GM23338 (cell line): ENCODE results near the gene PAGE1. TPM values are rescaled to one million over a fixed set of nuclear protein-coding genes. Genes with fewer than 3 reads are reported as not detected.

ENCODE experiments used
- ATAC-seq: fragments of 200-7000 bp; cut with Tn5 transposase; 3 replicates; pipeline ENCODE4 v1.9.1; 2020
- DNase-seq: peaks from one replicate; pipeline ENCODE4 v3.0.0-alpha.2; 2015; ENCODE audit warnings: low spot score
- H2AFZ ChIP-seq: fragments of 200-600 bp; sonication (generic); 2 replicates; pipeline ENCODE4 v1.8.0; 2016; ENCODE audit warnings: antibody characterized with exemption, mild to moderate bottlenecking, moderate library complexity
- H3F3A ChIP-seq: fragments of 200-600 bp; sonication (generic); replicated peaks from 2 replicates; pipeline ENCODE4 v1.8.0; 2017; ENCODE audit warnings: antibody characterized with exemption, mixed run types, low read depth
- H3K27ac ChIP-seq: fragments of 200-600 bp; sonication (generic); 2 replicates; pipeline ENCODE4 v1.6.1; 2016; ENCODE audit warnings: low read depth
- H3K27me3 ChIP-seq: fragments of 200-600 bp; sonication (generic); 2 replicates; pipeline ENCODE4 v1.8.0; 2016; ENCODE audit warnings: mild to moderate bottlenecking, mixed run types, moderate library complexity; ENCODE audit not compliant: insufficient read depth
- H3K36me3 ChIP-seq: fragments of 200-600 bp; sonication (generic); 2 replicates; pipeline ENCODE4 v1.8.0; 2016; ENCODE audit warnings: mild to moderate bottlenecking; ENCODE audit not compliant: insufficient read depth
- H3K4me1 ChIP-seq: fragments of 200-600 bp; sonication (generic); 2 replicates; pipeline ENCODE4 v1.8.0; 2016; ENCODE audit warnings: mild to moderate bottlenecking, moderate library complexity; ENCODE audit not compliant: insufficient read depth
- H3K4me2 ChIP-seq: fragments of 200-600 bp; sonication (generic); 2 replicates; pipeline ENCODE4 v1.7.1; 2017; ENCODE audit warnings: mixed run types
- H3K4me3 ChIP-seq: fragments of 200-600 bp; sonication (generic); 2 replicates; pipeline ENCODE4 v1.6.1; 2016; ENCODE audit warnings: mixed run types
- H3K79me2 ChIP-seq: fragments of 200-600 bp; sonication (generic); replicated peaks from 2 replicates; pipeline ENCODE4 v1.8.0; 2017; ENCODE audit warnings: mild to moderate bottlenecking; ENCODE audit not compliant: insufficient read depth
- H3K9me2 ChIP-seq: fragments of 200-600 bp; sonication (generic); 2 replicates; pipeline ENCODE4 v1.8.0; 2017; ENCODE audit not compliant: insufficient read depth
- H4K20me1 ChIP-seq: fragments of 200-600 bp; sonication (generic); replicated peaks from 2 replicates; pipeline ENCODE4 v1.8.0; 2017; ENCODE audit warnings: mild to moderate bottlenecking; ENCODE audit not compliant: insufficient read depth
- H3K27ac Mint-ChIP-seq: 2 replicates; pipeline ENCODE4 v1.8.0; 2020; ENCODE audit warnings: inconsistent platforms, mild to moderate bottlenecking, moderate library complexity, mixed read lengths
- H3K27me3 Mint-ChIP-seq: 3 replicates; pipeline ENCODE4 v1.8.0; 2022; ENCODE audit warnings: low read depth, mild to moderate bottlenecking, moderate library complexity, mixed read lengths, inconsistent platforms; ENCODE audit not compliant: insufficient read depth, poor library complexity
- H3K36me3 Mint-ChIP-seq: 3 replicates; pipeline ENCODE4 v1.8.0; 2021; ENCODE audit warnings: low read depth, mild to moderate bottlenecking, inconsistent platforms, moderate library complexity, mixed read lengths
- H3K4me1 Mint-ChIP-seq: 3 replicates; pipeline ENCODE4 v1.8.0; 2020; ENCODE audit warnings: mild to moderate bottlenecking, inconsistent platforms, mixed read lengths
- H3K4me3 Mint-ChIP-seq: 3 replicates; pipeline ENCODE4 v1.8.0; 2021; ENCODE audit warnings: moderate library complexity, mild to moderate bottlenecking, inconsistent platforms, mixed read lengths
- H3K9me3 Mint-ChIP-seq: 3 replicates; pipeline ENCODE4 v1.8.0; 2020; ENCODE audit warnings: moderate library complexity, mild to moderate bottlenecking, inconsistent platforms, mixed read lengths
- CREB1 ChIP-seq: fragments of 250-450 bp; sonication (Bioruptor Pico); IDR thresholded peaks from 2 replicates; pipeline ENCODE4 v1.5.0; 2020; ENCODE audit warnings: low read depth, mild to moderate bottlenecking, moderate library complexity
- CTCF ChIP-seq, 2 experiments: fragments of 200-600 bp in 1 of 2; sonication (generic) in 1 of 2; conservative IDR thresholded peaks; 2 replicates each; pipeline versions ENCODE4 v1.5.1 to v1.6.1; 2016 to 2017; ENCODE audit warnings: antibody characterized with exemption in 2 of 2, low read depth in 2 of 2, mild to moderate bottlenecking in 2 of 2, moderate library complexity in 1 of 2
- ETS1 ChIP-seq: IDR thresholded peaks from 2 replicates; pipeline ENCODE4 v1.6.1; 2016; ENCODE audit warnings: antibody characterized with exemption
- EZH2 ChIP-seq: fragments of 200-600 bp; sonication (generic); IDR thresholded peaks from one replicate; pipeline ENCODE4 v1.8.0; 2017; ENCODE audit warnings: antibody characterized with exemption, mild to moderate bottlenecking, low read depth; ENCODE audit not compliant: unreplicated experiment
- EZH2phosphoT487 ChIP-seq: fragments of 200-600 bp; sonication (generic); IDR thresholded peaks from one replicate; pipeline ENCODE4 v1.8.1; 2018; ENCODE audit warnings: antibody characterized with exemption; ENCODE audit not compliant: unreplicated experiment
- JUNB ChIP-seq: IDR thresholded peaks from one replicate; pipeline ENCODE4 v1.6.1; 2016; ENCODE audit warnings: antibody characterized with exemption; ENCODE audit not compliant: unreplicated experiment
- NANOG ChIP-seq: IDR thresholded peaks from 2 replicates; pipeline ENCODE4 v1.6.1; 2016; ENCODE audit warnings: antibody characterized with exemption, borderline replicate concordance
- POLR2AphosphoS5 ChIP-seq: IDR thresholded peaks from 2 replicates; pipeline ENCODE4 v1.6.1; 2016; ENCODE audit warnings: antibody characterized with exemption, low read depth
- STAT1 ChIP-seq: IDR thresholded peaks from one replicate; pipeline ENCODE4 v1.6.1; 2016; ENCODE audit warnings: antibody characterized with exemption; ENCODE audit not compliant: unreplicated experiment
- ZNF114 ChIP-seq: fragments of 250-450 bp; sonication (Bioruptor Pico); IDR thresholded peaks from 2 replicates; pipeline ENCODE4 v1.5.0; 2020; ENCODE audit warnings: mild to moderate bottlenecking, moderate library complexity
- ZNF331 ChIP-seq: fragments of 250-450 bp; sonication (Bioruptor Pico); IDR thresholded peaks from 2 replicates; pipeline ENCODE4 v1.5.0; 2020; ENCODE audit warnings: low read depth, mild to moderate bottlenecking, moderate library complexity
- polyA plus RNA-seq: library from polyadenylated mRNA; unstranded; fragments of >200 nt; fragmentation: Nextera tagmentation; extraction: Ambion mirVana; gene quantifications from 2 replicates; pipeline ENCODE4 v1.2.1, GENCODE V29; 2016
- total RNA-seq: library from RNA; depleted of rRNA; stranded (reverse); fragments of >200 nt; shearing (Covaris generic); gene quantifications from 2 replicates; pipeline ENCODE4 v1.2.3, GENCODE V29; 2014
- TF ChIP-seq, protein P1 (sequence below): IDR thresholded peaks from one replicate; pipeline ENCODE4 v1.6.1; 2018; ENCODE audit warnings: antibody characterized with exemption; ENCODE audit not compliant: unreplicated experiment
- TF ChIP-seq, protein P2 (sequence below): fragments of 250-450 bp; sonication (Bioruptor Pico); IDR thresholded peaks from 2 replicates; pipeline ENCODE4 v1.5.0; 2020; ENCODE audit warnings: mild to moderate bottlenecking, moderate library complexity

Gene PAGE1
- total and polyA plus RNA-seq, 2 experiments from 2014 or later, result not detected

DNA sequence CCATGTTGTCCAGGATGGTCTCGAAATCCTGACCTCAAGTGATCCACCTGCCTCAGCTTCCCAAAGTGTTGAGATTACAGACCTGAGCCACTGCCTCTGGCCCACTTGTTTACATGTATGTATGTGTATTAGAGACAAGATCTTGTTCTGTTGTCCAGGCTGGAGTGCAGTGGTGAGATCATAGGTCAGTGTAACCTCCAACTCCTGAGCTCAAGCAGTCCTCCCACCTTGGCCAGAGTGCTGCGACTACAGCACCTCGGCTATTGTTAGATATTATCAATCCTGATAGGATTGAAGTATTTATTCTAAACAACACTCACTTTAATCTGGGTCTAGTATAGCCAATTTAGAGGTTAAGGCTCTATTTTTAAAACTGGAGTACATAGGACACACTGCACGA lies 36.0 kb downstream of the PAGE1 start:
- DNase-seq, result no peak
- Histone ChIP-seq H3K27ac (no peak overlapping the region), H3K4me2 (no peak overlapping the region), H3K9me2 (no peaks in the 10 kb centered on the region), H4K20me1 (no peaks in the 10 kb centered on the region), H3K79me2 (no peaks in the 10 kb centered on the region), H3K27me3 (no peaks in the 10 kb centered on the region), H3K4me1 (no peaks in the 10 kb centered on the region), H2AFZ (no peak overlapping the region), H3K36me3 (no peaks in the 10 kb centered on the region), H3K4me3 (no peak overlapping the region), H3F3A (no peaks in the 10 kb centered on the region)
- H3K27me3 Mint-ChIP-seq, result no peaks in the 10 kb centered on the region
- no peaks in the 10 kb centered on the region for H3K36me3 Mint-ChIP-seq
- TF ChIP-seq ZNF114 (no peak), CTCF (conservative IDR thresholded peaks at IDR 0.05; ENCODE audit: low read depth in 2 of 2) (no peak), ETS1 (no peak), EZH2 (no peak), EZH2phosphoT487 (no peak), NANOG (no peak), JUNB (no peak), CREB1 (CRISPR knock-in tag) (no peak), POLR2AphosphoS5 (no peak), STAT1 (no peak), ZNF331 (no peak)
- TF ChIP-seq, protein P1, sequence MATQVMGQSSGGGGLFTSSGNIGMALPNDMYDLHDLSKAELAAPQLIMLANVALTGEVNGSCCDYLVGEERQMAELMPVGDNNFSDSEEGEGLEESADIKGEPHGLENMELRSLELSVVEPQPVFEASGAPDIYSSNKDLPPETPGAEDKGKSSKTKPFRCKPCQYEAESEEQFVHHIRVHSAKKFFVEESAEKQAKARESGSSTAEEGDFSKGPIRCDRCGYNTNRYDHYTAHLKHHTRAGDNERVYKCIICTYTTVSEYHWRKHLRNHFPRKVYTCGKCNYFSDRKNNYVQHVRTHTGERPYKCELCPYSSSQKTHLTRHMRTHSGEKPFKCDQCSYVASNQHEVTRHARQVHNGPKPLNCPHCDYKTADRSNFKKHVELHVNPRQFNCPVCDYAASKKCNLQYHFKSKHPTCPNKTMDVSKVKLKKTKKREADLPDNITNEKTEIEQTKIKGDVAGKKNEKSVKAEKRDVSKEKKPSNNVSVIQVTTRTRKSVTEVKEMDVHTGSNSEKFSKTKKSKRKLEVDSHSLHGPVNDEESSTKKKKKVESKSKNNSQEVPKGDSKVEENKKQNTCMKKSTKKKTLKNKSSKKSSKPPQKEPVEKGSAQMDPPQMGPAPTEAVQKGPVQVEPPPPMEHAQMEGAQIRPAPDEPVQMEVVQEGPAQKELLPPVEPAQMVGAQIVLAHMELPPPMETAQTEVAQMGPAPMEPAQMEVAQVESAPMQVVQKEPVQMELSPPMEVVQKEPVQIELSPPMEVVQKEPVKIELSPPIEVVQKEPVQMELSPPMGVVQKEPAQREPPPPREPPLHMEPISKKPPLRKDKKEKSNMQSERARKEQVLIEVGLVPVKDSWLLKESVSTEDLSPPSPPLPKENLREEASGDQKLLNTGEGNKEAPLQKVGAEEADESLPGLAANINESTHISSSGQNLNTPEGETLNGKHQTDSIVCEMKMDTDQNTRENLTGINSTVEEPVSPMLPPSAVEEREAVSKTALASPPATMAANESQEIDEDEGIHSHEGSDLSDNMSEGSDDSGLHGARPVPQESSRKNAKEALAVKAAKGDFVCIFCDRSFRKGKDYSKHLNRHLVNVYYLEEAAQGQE, result no peak
- TF ChIP-seq, protein P2, sequence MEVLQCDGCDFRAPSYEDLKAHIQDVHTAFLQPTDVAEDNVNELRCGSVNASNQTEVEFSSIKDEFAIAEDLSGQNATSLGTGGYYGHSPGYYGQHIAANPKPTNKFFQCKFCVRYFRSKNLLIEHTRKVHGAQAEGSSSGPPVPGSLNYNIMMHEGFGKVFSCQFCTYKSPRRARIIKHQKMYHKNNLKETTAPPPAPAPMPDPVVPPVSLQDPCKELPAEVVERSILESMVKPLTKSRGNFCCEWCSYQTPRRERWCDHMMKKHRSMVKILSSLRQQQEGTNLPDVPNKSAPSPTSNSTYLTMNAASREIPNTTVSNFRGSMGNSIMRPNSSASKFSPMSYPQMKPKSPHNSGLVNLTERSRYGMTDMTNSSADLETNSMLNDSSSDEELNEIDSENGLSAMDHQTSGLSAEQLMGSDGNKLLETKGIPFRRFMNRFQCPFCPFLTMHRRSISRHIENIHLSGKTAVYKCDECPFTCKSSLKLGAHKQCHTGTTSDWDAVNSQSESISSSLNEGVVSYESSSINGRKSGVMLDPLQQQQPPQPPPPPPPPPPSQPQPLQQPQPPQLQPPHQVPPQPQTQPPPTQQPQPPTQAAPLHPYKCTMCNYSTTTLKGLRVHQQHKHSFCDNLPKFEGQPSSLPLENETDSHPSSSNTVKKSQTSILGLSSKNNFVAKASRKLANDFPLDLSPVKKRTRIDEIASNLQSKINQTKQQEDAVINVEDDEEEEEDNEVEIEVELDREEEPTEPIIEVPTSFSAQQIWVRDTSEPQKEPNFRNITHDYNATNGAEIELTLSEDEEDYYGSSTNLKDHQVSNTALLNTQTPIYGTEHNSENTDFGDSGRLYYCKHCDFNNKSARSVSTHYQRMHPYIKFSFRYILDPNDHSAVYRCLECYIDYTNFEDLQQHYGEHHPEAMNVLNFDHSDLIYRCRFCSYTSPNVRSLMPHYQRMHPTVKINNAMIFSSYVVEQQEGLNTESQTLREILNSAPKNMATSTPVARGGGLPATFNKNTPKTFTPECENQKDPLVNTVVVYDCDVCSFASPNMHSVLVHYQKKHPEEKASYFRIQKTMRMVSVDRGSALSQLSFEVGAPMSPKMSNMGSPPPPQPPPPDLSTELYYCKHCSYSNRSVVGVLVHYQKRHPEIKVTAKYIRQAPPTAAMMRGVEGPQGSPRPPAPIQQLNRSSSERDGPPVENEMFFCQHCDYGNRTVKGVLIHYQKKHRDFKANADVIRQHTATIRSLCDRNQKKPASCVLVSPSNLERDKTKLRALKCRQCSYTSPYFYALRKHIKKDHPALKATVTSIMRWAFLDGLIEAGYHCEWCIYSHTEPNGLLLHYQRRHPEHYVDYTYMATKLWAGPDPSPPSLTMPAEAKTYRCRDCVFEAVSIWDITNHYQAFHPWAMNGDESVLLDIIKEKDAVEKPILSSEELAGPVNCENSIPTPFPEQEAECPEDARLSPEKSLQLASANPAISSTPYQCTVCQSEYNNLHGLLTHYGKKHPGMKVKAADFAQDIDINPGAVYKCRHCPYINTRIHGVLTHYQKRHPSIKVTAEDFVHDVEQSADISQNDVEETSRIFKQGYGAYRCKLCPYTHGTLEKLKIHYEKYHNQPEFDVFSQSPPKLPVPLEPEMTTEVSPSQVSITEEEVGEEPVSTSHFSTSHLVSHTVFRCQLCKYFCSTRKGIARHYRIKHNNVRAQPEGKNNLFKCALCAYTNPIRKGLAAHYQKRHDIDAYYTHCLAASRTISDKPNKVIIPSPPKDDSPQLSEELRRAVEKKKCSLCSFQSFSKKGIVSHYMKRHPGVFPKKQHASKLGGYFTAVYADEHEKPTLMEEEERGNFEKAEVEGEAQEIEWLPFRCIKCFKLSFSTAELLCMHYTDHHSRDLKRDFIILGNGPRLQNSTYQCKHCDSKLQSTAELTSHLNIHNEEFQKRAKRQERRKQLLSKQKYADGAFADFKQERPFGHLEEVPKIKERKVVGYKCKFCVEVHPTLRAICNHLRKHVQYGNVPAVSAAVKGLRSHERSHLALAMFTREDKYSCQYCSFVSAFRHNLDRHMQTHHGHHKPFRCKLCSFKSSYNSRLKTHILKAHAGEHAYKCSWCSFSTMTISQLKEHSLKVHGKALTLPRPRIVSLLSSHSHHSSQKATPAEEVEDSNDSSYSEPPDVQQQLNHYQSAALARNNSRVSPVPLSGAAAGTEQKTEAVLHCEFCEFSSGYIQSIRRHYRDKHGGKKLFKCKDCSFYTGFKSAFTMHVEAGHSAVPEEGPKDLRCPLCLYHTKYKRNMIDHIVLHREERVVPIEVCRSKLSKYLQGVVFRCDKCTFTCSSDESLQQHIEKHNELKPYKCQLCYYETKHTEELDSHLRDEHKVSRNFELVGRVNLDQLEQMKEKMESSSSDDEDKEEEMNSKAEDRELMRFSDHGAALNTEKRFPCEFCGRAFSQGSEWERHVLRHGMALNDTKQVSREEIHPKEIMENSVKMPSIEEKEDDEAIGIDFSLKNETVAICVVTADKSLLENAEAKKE (CRISPR knock-in tag), result no peak
- H3K9me3 Mint-ChIP-seq, result no peaks in the 10 kb centered on the region; the same call in 2 of the 3 replicates
- H3K4me1 Mint-ChIP-seq, result no peaks in the 10 kb centered on the region
- no peak overlapping the region for H3K4me3 Mint-ChIP-seq
- H3K27ac Mint-ChIP-seq, result no peak overlapping the region
- ATAC-seq, result no peak
